Mucosa of gallbladder (tissue), 1 donor: ENCODE data around the gene VWA5B1. TPM values are rescaled to one million over a fixed set of nuclear protein-coding genes. Genes with fewer than 3 reads are reported as not detected.

ENCODE experiments used
- DNase-seq: peaks from one replicate; pipeline ENCODE4 v3.0.0-alpha.2; 2020; ENCODE audit warnings: low spot score
- total RNA-seq: library from RNA; stranded (reverse); gene quantifications from one replicate; pipeline ENCODE4 v1.2.1, GENCODE V29; 2021
- donor health status: DM: no; HTN: no; CAD: no.

Gene VWA5B1
- total RNA-seq, 1 donor from 2014 or later = 2.1 TPM

GRCh38 chr1:20322081-20322824 lies 31.6 kb downstream of the VWA5B1 start:
- no peak for DNase-seq

GRCh38 chr1:20322825-20323612 lies 32.3 kb downstream of the VWA5B1 start:
- DNase-seq = no peak

- DNase-seq = no peak
Observed at GRCh38 chr1:20323613-20323920, 32.9 kb downstream of the VWA5B1 start.

DNA sequence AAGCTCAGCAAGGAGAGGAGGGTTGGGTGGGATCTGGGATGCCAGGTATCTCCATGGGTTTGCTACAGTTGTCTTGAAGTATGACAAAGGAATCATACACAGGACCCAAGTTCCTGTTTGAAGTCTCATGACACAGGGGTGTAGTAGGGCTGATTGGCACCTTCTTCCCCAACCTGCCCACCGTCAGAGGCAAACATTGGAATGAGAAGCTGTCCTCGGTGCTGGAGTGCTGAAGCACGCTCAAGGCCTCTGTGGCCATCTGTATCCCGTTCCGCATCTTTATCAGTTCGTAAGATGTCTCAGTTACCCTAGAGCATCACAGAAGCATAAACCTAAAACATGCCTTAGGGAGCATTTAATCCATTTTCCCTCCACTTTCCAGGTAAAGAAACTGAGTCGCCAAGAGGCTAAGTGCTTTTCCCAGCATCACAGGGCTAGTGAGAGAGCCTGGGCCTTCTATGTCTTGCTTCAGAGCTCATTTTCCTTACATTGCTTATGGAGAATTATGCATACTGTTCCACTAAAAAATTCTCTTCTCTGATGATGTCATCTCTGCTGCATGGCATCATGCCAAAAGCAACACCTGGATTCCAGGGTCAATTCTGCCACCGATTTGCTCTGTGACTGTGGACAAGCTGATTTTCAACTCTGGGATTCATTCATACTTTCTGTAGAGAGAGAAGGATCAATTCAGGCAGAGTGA lies 34.2 kb downstream of the VWA5B1 start:
- DNase-seq = no peak

DNA sequence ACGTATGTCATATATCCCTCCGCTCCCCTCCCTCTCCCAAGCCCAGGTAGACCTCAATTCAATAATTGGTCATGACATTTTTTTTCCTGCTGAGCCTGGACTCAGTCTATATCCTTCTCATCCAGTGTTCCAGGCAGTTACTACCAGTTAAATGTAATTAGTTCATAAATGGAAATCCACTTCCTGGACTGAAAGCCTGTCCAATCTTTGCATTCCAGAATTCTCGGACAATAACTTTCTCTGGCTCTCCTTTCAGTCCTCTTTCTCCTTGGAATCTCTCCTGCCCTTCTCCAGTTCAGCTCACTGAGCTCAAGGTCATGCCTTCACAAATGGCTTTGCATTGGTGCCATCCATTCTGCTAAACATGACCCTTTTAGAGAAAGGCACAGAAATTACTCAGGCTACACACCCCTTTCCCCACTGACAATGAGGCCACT lies 34.8 kb downstream of the VWA5B1 start:
- DNase-seq = no peak

DNA sequence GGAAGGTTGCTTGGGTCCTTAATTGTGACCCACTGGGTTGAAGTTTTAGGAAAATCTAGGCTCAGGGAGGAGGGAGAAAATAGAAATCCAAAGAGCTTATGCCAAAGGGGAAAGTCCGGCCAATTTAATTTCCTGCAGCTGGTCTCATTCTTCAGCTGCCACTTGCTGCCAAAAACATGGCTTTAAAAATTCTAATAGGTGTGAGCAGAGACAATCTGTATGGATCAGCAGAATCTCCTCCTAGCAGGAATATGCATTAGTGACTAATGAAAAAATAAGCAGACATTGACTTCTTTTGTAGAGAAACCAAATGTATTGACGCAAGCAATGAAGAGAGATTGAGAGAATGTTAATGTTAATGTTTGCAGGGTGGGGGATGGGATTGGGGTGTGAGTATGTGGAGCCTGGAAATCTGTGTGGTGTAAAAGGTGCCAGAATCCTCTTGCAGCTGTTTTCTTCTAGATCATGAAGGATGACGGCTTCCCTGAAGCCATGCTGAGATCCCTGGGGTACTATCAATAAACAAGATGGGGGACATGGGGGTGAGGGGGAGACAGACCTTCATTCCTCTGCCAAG lies 35.3 kb downstream of the VWA5B1 start:
- no peak for DNase-seq

DNA sequence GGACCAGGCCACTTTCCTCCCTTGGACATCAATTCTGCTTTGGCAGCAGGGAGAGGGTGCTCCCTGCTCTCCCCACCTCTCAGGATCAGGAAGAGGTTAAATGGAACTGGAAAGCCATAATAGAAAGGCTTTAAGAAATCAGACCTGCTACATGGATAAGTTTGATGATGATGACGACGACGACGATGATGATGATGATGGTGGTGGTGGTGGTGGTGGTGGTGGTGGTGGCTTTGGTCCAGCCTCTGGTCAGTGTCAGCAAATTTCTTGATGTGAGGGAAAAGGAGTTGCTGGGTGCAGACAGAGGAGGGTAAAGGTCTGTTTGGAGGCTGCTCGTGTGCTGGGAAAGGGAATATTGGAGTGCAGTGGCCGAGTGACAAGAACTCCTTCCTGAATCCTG lies 36.8 kb downstream of the VWA5B1 start:
- no peak for DNase-seq

DNA sequence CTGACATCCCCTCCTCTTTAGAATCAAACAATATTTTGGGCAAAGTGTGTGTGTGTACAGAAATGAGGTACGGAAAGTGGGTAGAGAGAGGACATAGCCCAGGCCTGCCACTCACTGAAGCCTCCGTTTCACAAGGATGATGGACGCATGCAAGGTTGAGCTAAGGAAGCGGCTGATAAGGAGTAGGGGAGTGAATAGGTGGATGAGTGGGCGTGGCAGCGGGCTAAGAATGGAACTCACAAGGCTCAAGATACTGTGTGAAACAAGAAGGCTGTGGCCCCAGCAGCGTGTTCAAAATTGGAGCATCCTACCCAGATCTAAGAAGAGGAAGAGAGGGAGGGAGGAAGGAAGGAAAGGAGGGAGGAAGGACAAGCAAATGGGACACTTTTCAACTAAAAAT lies 37.5 kb downstream of the VWA5B1 start:
- no peak for DNase-seq

- DNase-seq = no peak
Observed at GRCh38 chr1:20329793-20330542, 39.3 kb downstream of the VWA5B1 start.

DNA sequence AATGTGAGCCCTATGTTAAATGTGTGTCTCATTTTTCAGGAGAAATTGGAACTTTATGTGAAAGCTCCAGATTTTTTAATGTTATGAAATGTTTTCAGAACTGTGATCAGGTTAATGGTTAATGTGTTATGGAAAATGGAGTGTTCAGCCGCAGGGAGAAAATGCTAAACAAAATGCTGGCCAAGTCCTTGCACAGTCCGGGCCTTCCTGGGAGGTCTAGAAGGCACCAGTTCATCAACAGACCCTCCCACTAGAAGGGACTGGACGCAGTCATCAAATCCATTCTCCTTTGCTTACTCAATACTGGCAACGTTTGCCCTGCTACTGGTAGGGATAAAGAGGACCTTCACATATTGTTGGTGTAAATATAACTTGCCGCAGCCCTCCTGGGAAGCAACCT lies 43.4 kb downstream of the VWA5B1 start:
- no peak for DNase-seq

GRCh38 chr1:20336105-20336605 lies 45.5 kb downstream of the VWA5B1 start:
- DNase-seq = no peak

DNA sequence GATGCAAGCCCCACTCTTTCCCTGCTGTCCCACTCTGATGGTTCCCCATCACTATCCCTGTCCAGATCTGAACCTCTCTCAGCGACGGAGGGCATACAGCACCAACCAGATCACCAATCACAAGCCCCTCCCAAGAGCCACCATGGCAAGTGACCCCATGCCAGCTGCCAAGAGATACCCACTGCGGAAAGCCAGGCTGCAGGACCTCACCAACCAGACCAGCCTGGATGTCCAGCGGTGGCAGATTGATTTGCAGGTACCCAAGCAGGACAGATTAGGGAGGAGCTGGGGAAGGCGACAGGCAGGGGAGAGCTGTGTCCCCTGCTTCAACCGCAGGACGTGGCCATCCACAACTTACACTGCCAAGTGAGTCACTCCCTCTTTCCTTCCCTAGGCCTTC lies 46.9 kb downstream of the VWA5B1 start:
- no peak for DNase-seq

- DNase-seq = no peak
Observed at GRCh38 chr1:20339811-20340457, 49.3 kb downstream of the VWA5B1 start.

GRCh38 chr1:20342294-20343148 lies 51.8 kb downstream of the VWA5B1 start:
- DNase-seq = no peak

DNA sequence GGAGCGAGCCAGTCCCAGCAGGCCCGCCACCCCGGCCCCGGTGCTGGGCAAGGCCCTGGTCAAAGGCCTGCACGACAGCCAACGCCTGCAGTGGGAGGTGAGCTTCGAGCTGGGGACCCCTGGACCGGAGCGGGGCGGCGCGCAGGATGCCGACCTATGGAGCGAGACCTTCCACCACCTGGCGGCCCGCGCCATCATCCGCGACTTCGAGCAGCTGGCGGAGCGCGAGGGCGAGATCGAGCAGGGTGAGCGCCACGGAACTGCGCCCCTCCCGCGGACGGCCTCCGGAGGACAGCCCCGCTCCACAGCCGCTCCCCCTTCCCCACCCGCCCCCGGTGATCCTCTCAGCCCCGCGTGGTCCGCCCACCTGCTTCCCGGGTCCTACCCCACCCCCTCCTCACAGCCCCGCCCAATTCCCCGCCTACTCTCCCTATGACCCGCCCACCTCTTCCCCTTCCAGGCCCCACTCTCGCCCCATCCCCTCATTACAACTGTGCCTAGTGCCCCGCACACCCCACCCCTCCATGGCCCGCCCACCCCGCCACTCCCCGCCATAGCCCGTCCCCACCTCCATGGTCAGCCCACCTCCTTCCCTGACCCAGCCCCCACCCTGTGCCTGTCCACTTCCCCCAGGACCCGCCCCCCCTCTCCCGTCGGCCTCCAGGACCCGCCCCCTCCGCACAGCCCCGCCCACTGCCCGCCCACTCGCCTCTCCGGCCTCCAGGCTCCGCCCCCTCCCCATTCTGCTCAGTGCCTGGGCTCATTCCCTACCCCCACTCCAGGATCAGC lies 52.7 kb downstream of the VWA5B1 start:
- DNase-seq = peak; percentile 61

- no peak for DNase-seq
Observed at GRCh38 chr1:20343938-20344302, 53.2 kb downstream of the VWA5B1 start.

GRCh38 chr1:20344738-20345137 lies 54.1 kb downstream of the VWA5B1 start:
- DNase-seq = no peak

DNA sequence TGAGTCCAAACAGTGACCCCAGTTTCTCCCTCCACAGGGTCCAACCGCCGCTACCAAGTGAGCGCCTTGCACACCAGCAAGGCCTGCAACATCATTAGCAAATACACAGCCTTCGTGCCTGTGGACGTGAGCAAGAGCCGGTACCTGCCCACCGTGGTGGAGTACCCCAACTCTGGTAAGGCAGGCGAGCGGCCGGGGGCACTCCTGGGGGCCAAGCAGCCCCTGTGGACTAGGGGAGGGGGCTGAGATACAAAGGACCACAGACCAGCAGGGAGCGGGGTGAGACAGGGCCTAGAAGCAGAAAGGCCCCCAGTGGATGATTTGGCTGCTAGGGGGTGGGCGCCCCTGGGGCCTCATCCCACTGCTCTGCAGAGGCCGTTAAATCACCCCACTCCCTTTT lies 54.7 kb downstream of the VWA5B1 start:
- no peak for DNase-seq

- no peak for DNase-seq
Observed at GRCh38 chr1:20346433-20346832, 55.8 kb downstream of the VWA5B1 start.
